ENCODE data around the gene SMIM13. TPM values are rescaled to one million over a fixed set of nuclear protein-coding genes. Genes with fewer than 3 reads are reported as not detected.

The SMIM13 gene
- total RNA-seq, 5 donors from 2014 or later (not counting 1 experiment from before 2014, with no cell fraction given): 3.6 to 8.0 (median 5.3) TPM

- CTCF ChIA-PET: interaction anchor here (5.1 to 5.7 kb wide), 2 partner anchors 350 kb away, joined by 36 to 39 read pairs; no protein-coding TSS in a partner anchor
- Mint-ChIP-seq H3K36me3 (no peaks in the 10 kb centered on the region), H3K27me3 (no peaks in the 10 kb centered on the region), H3K27ac (no peak overlapping the region), H3K9me3 (no peaks in the 10 kb centered on the region), H3K4me1 (peaks cover 0 to 5% (median 3%) of the 10 kb centered on the region in 3 donors), H3K4me3 (no peak overlapping the region)
- POLR2A ChIA-PET: no interaction called here
- DNase-seq (no peak), ATAC-seq (replicated peaks in 1 of 4) (no peak)
- Histone ChIP-seq H3K9me3 (no peaks in the 10 kb centered on the region), H3K4me3 (ENCODE audit: control insufficient read depth in 1 of 2, extremely low read depth in 1 of 2, low read length in 1 of 2) (no peak overlapping the region), H3K36me3 (ENCODE audit: control insufficient read depth in 2 of 2, extremely low read depth in 1 of 2, insufficient read depth in 1 of 2, low read length in 1 of 2) (no peaks in the 10 kb centered on the region), H3K27ac (ENCODE audit: low read length) (no peak overlapping the region), H3K27me3 (replicated peaks in 1 of 2; ENCODE audit: control insufficient read depth in 2 of 2, extremely low read depth in 1 of 2, insufficient read depth in 2 of 2, low read length in 1 of 2) (no peaks in the 10 kb centered on the region), H3K4me1 (ENCODE audit: control insufficient read depth in 1 of 2, extremely low read depth in 1 of 2, insufficient read depth in 2 of 2, low read length in 2 of 2) (peaks cover 0 to 3% of the 10 kb centered on the region in 2 experiments)
- 100% methylated on average over 3 of the region's 4 CpGs for WGBS (ENCODE audit: insufficient coverage)
Measured at GRCh38 chr6:11146117-11146826, 52.6 kb downstream of the SMIM13 start.

- Histone ChIP-seq H3K4me3 (ENCODE audit: control insufficient read depth in 1 of 2, extremely low read depth in 1 of 2, low read length in 1 of 2) (no peak overlapping the region), H3K9me3 (no peaks in the 10 kb centered on the region), H3K4me1 (ENCODE audit: control insufficient read depth in 1 of 2, extremely low read depth in 1 of 2, insufficient read depth in 2 of 2, low read length in 2 of 2) (peaks cover 0 to 1% of the 10 kb centered on the region in 2 experiments), H3K36me3 (ENCODE audit: control insufficient read depth in 2 of 2, extremely low read depth in 1 of 2, insufficient read depth in 1 of 2, low read length in 1 of 2) (no peaks in the 10 kb centered on the region), H3K27ac (ENCODE audit: low read length) (no peak overlapping the region), H3K27me3 (replicated peaks in 1 of 2; ENCODE audit: control insufficient read depth in 2 of 2, extremely low read depth in 1 of 2, insufficient read depth in 2 of 2, low read length in 1 of 2) (no peaks in the 10 kb centered on the region)
- H3K4me1 Mint-ChIP-seq: peaks cover 2 to 9% (median 4%) of the 10 kb centered on the region in 3 donors
- H3K27ac Mint-ChIP-seq: no peak overlapping the region
- ChIA-PET CTCF (interaction anchor here in 1 of 2 donors (0.6 to 0.7 kb wide), 2 partner anchors 32 to 347 kb away, joined by 3 read pairs; no protein-coding TSS in a partner anchor), POLR2A (no interaction called here)
- ATAC-seq (replicated peaks in 1 of 4) (no peak), DNase-seq (no peak)
- H3K36me3 Mint-ChIP-seq: peaks cover 4% of the 10 kb centered on the region
- H3K9me3 Mint-ChIP-seq: no peaks in the 10 kb centered on the region
- no peak overlapping the region for H3K4me3 Mint-ChIP-seq
- 93% methylated on average over 2 of the region's 3 CpGs for WGBS (ENCODE audit: insufficient coverage)
- H3K27me3 Mint-ChIP-seq: peaks cover 0 to 5% of the 10 kb centered on the region in 2 donors
Measured at GRCh38 chr6:11149551-11149950, 55.9 kb downstream of the SMIM13 start.

- Histone ChIP-seq H3K36me3 (ENCODE audit: control insufficient read depth in 2 of 2, extremely low read depth in 1 of 2, insufficient read depth in 1 of 2, low read length in 1 of 2) (no peaks in the 10 kb centered on the region), H3K9me3 (no peaks in the 10 kb centered on the region), H3K4me1 (ENCODE audit: control insufficient read depth in 1 of 2, extremely low read depth in 1 of 2, insufficient read depth in 2 of 2, low read length in 2 of 2) (no peaks in the 10 kb centered on the region), H3K4me3 (ENCODE audit: control insufficient read depth in 1 of 2, extremely low read depth in 1 of 2, low read length in 1 of 2) (no peak overlapping the region), H3K27me3 (replicated peaks in 1 of 2; ENCODE audit: control insufficient read depth in 2 of 2, extremely low read depth in 1 of 2, insufficient read depth in 2 of 2, low read length in 1 of 2) (peaks cover 0 to 4% of the 10 kb centered on the region in 2 experiments), H3K27ac (ENCODE audit: low read length) (no peak overlapping the region)
- ChIA-PET CTCF (interaction anchor here in 1 of 2 donors (1.2 kb wide), 1 partner anchor 345 kb away, joined by 3 read pairs; no protein-coding TSS in a partner anchor), POLR2A (no interaction called here)
- WGBS (ENCODE audit: insufficient coverage): no CpG with 5 or more reads among the region's 1 CpG
- H3K4me1 Mint-ChIP-seq: peaks cover 0 to 8% (median 4%) of the 10 kb centered on the region in 3 donors
- no peak overlapping the region for H3K27ac Mint-ChIP-seq
- H3K27me3 Mint-ChIP-seq: peaks cover 0 to 5% of the 10 kb centered on the region in 2 donors
- DNase-seq (no peak), ATAC-seq (replicated peaks in 1 of 4) (no peak)
- H3K9me3 Mint-ChIP-seq: no peaks in the 10 kb centered on the region
- peaks cover 4% of the 10 kb centered on the region for H3K36me3 Mint-ChIP-seq
- no peak overlapping the region for H3K4me3 Mint-ChIP-seq
Measured at GRCh38 chr6:11151488-11151887, 57.9 kb downstream of the SMIM13 start.

- no peak overlapping the region for H3K4me3 Mint-ChIP-seq
- POLR2A ChIA-PET: no interaction called here
- no peaks in the 10 kb centered on the region for H3K36me3 ChIP-seq (ENCODE audit: control insufficient read depth in 2 of 2, extremely low read depth in 1 of 2, insufficient read depth in 1 of 2, low read length in 1 of 2)
- DNase-seq (no peak), ATAC-seq (replicated peaks in 1 of 4) (no peak)
- peaks cover 0 to 5% of the 10 kb centered on the region in 2 donors for H3K27me3 Mint-ChIP-seq
- peaks cover 4% of the 10 kb centered on the region for H3K36me3 Mint-ChIP-seq
- no peak overlapping the region for H3K4me3 ChIP-seq (ENCODE audit: control insufficient read depth in 1 of 2, extremely low read depth in 1 of 2, low read length in 1 of 2)
- CTCF ChIA-PET: no interaction called here
- peaks cover 0 to 4% of the 10 kb centered on the region in 2 experiments for H3K27me3 ChIP-seq (replicated peaks in 1 of 2; ENCODE audit: control insufficient read depth in 2 of 2, extremely low read depth in 1 of 2, insufficient read depth in 2 of 2, low read length in 1 of 2)
- no peak overlapping the region for H3K27ac ChIP-seq (ENCODE audit: low read length)
- no peaks in the 10 kb centered on the region for H3K4me1 ChIP-seq (ENCODE audit: control insufficient read depth in 1 of 2, extremely low read depth in 1 of 2, insufficient read depth in 2 of 2, low read length in 2 of 2)
- peaks cover 0 to 8% (median 4%) of the 10 kb centered on the region in 3 donors for H3K4me1 Mint-ChIP-seq
- peaks cover 2% of the 10 kb centered on the region for H3K9me3 ChIP-seq
- no peaks in the 10 kb centered on the region for H3K9me3 Mint-ChIP-seq
- H3K27ac Mint-ChIP-seq: no peak overlapping the region
Measured at GRCh38 chr6:11152581-11152980, 58.9 kb downstream of the SMIM13 start.

GRCh38 chr6:11153447-11153846 is 59.8 kb downstream of the SMIM13 start:
- Mint-ChIP-seq H3K36me3 (peaks cover 4% of the 10 kb centered on the region), H3K4me1 (peaks cover 0 to 8% (median 4%) of the 10 kb centered on the region in 3 donors), H3K4me3 (peak overlapping the region; percentile 59 to 76 (median 65)), H3K27me3 (peaks cover 0 to 5% of the 10 kb centered on the region in 2 donors), H3K9me3 (no peaks in the 10 kb centered on the region), H3K27ac (peak overlapping the region in 1 of 2 donors; percentile 40)
- H3K9me3 ChIP-seq: peaks cover 2% of the 10 kb centered on the region
- ATAC-seq (replicated peaks in 1 of 4): no peak
- peaks cover 0 to 4% of the 10 kb centered on the region in 2 experiments for H3K27me3 ChIP-seq (replicated peaks in 1 of 2; ENCODE audit: control insufficient read depth in 2 of 2, extremely low read depth in 1 of 2, insufficient read depth in 2 of 2, low read length in 1 of 2)
- no peaks in the 10 kb centered on the region for H3K4me1 ChIP-seq (ENCODE audit: control insufficient read depth in 1 of 2, extremely low read depth in 1 of 2, insufficient read depth in 2 of 2, low read length in 2 of 2)
- no peak for DNase-seq
- WGBS (ENCODE audit: insufficient coverage): 90% methylated on average over 2 of the region's 6 CpGs
- no peak overlapping the region for H3K27ac ChIP-seq (ENCODE audit: low read length)
- H3K36me3 ChIP-seq (ENCODE audit: control insufficient read depth in 2 of 2, extremely low read depth in 1 of 2, insufficient read depth in 1 of 2, low read length in 1 of 2): no peaks in the 10 kb centered on the region
- POLR2A ChIA-PET: no interaction called here
- CTCF ChIA-PET: no interaction called here
- H3K4me3 ChIP-seq (ENCODE audit: control insufficient read depth in 1 of 2, extremely low read depth in 1 of 2, low read length in 1 of 2): no peak overlapping the region

GRCh38 chr6:11155589-11155988 is 62.0 kb downstream of the SMIM13 start:
- Mint-ChIP-seq H3K9me3 (no peaks in the 10 kb centered on the region), H3K4me3 (no peak overlapping the region), H3K27ac (no peak overlapping the region), H3K4me1 (peaks cover 0 to 8% (median 4%) of the 10 kb centered on the region in 3 donors), H3K36me3 (peaks cover 4% of the 10 kb centered on the region), H3K27me3 (peaks cover 0 to 5% of the 10 kb centered on the region in 2 donors)
- Histone ChIP-seq H3K4me3 (ENCODE audit: control insufficient read depth in 1 of 2, extremely low read depth in 1 of 2, low read length in 1 of 2) (no peak overlapping the region), H3K4me1 (ENCODE audit: control insufficient read depth in 1 of 2, extremely low read depth in 1 of 2, insufficient read depth in 2 of 2, low read length in 2 of 2) (no peaks in the 10 kb centered on the region), H3K27me3 (replicated peaks in 1 of 2; ENCODE audit: control insufficient read depth in 2 of 2, extremely low read depth in 1 of 2, insufficient read depth in 2 of 2, low read length in 1 of 2) (peaks cover 0 to 4% of the 10 kb centered on the region in 2 experiments), H3K9me3 (peaks cover 2% of the 10 kb centered on the region), H3K27ac (ENCODE audit: low read length) (no peak overlapping the region), H3K36me3 (ENCODE audit: control insufficient read depth in 2 of 2, extremely low read depth in 1 of 2, insufficient read depth in 1 of 2, low read length in 1 of 2) (no peaks in the 10 kb centered on the region)
- ATAC-seq (replicated peaks in 1 of 4) (no peak), DNase-seq (no peak)
- CTCF ChIA-PET: interaction anchor here (1.0 to 1.1 kb wide), 2 partner anchors 340 to 341 kb away, joined by 3 read pairs; no protein-coding TSS in a partner anchor
- POLR2A ChIA-PET: no interaction called here
